ENCODE data around the gene C14orf119.

C14orf119 gene

DNA sequence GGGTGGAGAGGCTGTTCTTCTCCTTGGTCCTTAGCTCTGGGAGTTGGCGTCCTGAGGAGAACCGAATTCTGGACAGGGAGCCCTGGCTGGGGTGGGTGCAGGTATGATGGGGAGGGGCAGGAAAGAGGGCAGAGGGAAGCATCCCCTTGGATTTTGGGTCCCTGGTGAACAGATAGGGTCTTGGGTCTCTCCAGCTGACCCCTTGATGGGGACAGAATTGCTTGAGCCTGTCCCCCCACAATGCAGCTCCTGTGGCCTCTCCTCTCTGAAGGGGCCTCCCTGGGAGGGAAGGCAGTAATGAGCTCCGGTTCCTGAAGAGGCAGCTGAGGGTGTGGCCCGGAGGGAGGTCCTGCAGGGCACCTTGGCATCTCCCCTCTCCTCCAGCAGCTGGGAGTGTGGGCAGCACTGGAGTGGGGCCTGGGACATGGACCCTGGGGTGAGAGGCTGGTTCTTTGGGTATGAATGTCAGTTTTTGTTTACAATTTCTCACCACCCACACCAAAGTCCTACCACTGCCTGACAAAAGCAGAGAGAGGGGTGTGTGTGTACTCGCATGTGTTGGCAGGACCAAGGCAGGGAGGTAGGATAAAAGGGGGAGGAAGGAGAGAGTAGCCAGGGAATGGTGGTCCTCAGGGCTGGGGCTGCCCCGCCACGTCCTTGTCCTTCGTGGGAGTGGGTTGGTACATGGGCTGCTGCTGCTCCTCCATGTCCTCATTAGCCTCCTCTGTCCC lies 31.4 kb downstream of the C14orf119 start:
- no peak overlapping the region for H2AFZ ChIP-seq (ENCODE audit: low read length)
- H4K20me1 ChIP-seq (ENCODE audit: insufficient read depth, low read length) = no peaks in the 10 kb centered on the region
- no peaks in the 10 kb centered on the region for H3F3A ChIP-seq (ENCODE audit: insufficient read depth, low read length)
- TF ChIP-seq, protein P1, sequence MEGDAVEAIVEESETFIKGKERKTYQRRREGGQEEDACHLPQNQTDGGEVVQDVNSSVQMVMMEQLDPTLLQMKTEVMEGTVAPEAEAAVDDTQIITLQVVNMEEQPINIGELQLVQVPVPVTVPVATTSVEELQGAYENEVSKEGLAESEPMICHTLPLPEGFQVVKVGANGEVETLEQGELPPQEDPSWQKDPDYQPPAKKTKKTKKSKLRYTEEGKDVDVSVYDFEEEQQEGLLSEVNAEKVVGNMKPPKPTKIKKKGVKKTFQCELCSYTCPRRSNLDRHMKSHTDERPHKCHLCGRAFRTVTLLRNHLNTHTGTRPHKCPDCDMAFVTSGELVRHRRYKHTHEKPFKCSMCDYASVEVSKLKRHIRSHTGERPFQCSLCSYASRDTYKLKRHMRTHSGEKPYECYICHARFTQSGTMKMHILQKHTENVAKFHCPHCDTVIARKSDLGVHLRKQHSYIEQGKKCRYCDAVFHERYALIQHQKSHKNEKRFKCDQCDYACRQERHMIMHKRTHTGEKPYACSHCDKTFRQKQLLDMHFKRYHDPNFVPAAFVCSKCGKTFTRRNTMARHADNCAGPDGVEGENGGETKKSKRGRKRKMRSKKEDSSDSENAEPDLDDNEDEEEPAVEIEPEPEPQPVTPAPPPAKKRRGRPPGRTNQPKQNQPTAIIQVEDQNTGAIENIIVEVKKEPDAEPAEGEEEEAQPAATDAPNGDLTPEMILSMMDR (IDR thresholded peaks at IDR 0.05; ENCODE audit: low read length) = no peak
- TF ChIP-seq EZH2 (IDR thresholded peaks at IDR 0.05; ENCODE audit: borderline replicate concordance, low read length) = no peak
- no peaks in the 10 kb centered on the region for H3K79me2 ChIP-seq (ENCODE audit: insufficient read depth, low read length)
- no peaks in the 10 kb centered on the region for H3K4me1 ChIP-seq (ENCODE audit: insufficient read depth, low read length, severe bottlenecking)
- no peak overlapping the region for H3K4me2 ChIP-seq (ENCODE audit: low read length)
- H3K9me2 ChIP-seq (ENCODE audit: low read depth, low read length) = no peaks in the 10 kb centered on the region
- H3K27ac ChIP-seq (ENCODE audit: low read depth, low read length, poor library complexity, severe bottlenecking) = no peak overlapping the region
- H3K9ac ChIP-seq (ENCODE audit: low read length) = no peak overlapping the region
- H3K9me3 ChIP-seq (ENCODE audit: low read length) = no peaks in the 10 kb centered on the region
- no peaks in the 10 kb centered on the region for H3K36me3 ChIP-seq (ENCODE audit: insufficient read depth, low read length)
- no peak overlapping the region for H3K4me3 ChIP-seq (ENCODE audit: low read depth, low read length, poor library complexity, severe bottlenecking)
- H3K27me3 ChIP-seq (ENCODE audit: insufficient read depth, low read length) = no peaks in the 10 kb centered on the region; the same call in 1 of the 2 replicates

DNA sequence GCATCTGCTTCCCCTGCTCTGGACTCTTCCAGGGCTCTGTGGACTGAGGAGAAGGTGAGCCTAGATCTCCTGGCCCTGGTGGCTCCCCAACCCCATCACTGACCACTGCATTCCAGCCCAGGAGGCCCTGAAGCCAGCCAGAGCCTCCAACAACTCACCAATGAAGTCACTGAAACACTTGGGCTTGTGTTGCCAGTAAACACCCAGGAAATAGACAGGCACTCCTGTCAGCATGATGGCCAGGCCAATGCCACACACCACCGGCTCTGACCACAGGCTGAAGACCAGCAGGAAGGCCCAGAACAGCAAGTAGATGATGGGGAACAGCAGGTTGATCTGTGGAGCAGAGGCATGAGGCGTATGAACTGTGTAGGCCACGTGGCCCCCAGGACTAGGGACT lies 32.6 kb downstream of the C14orf119 start:
- Histone ChIP-seq H3K27me3 (ENCODE audit: insufficient read depth, low read length) (no peaks in the 10 kb centered on the region; the same call in 1 of the 2 replicates), H3K9me3 (ENCODE audit: low read length) (no peaks in the 10 kb centered on the region), H3K4me2 (ENCODE audit: low read length) (no peak overlapping the region), H4K20me1 (ENCODE audit: insufficient read depth, low read length) (no peaks in the 10 kb centered on the region), H2AFZ (ENCODE audit: low read length) (no peak overlapping the region), H3K79me2 (ENCODE audit: insufficient read depth, low read length) (no peaks in the 10 kb centered on the region), H3K9ac (ENCODE audit: low read length) (no peak overlapping the region), H3K36me3 (ENCODE audit: insufficient read depth, low read length) (no peaks in the 10 kb centered on the region), H3K4me3 (ENCODE audit: low read depth, low read length, poor library complexity, severe bottlenecking) (no peak overlapping the region), H3F3A (ENCODE audit: insufficient read depth, low read length) (no peaks in the 10 kb centered on the region), H3K9me2 (ENCODE audit: low read depth, low read length) (no peaks in the 10 kb centered on the region), H3K4me1 (ENCODE audit: insufficient read depth, low read length, severe bottlenecking) (no peaks in the 10 kb centered on the region), H3K27ac (ENCODE audit: low read depth, low read length, poor library complexity, severe bottlenecking) (no peak overlapping the region)
- TF ChIP-seq, protein P1 (IDR thresholded peaks at IDR 0.05; ENCODE audit: low read length) = no peak
- no peak for TF ChIP-seq EZH2 (IDR thresholded peaks at IDR 0.05; ENCODE audit: borderline replicate concordance, low read length)

DNA sequence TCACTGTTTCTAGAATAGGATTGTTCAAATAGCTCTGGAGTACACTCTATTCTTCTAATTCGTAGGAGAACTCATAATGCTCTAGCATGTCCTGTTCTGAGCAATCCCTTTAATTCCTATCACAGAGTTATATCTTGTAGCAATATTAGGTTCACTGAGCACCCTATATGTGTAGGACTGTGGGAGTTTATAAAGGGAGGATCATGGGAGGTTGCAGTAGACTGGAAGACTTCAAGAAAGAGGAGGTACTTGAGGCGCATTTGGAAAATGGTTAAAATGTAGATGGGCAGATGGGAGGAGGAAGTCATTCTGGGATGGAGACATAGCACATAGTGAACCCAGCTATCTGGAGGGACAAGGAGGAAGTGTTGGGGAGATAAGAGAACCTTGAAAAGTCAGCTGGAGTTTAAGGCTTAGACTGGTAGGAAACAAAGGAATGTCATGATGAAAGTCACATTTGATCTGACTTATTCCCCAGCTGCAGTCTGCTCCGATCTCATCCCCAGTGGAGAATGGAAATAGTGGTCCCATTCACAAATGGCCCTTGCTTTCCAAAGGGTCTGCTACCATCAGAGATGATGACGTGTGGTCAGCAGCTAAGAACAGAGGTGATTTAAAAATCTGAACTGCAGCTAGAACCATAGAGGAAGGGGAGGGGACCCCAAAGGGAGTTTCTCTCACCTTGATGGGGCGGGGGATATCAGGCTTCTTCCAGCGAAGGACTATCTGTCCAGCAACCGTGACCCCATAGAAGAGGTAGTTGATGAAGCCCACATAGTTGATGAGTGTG lies 33.9 kb downstream of the C14orf119 start:
- Histone ChIP-seq H3K4me1 (ENCODE audit: insufficient read depth, low read length, severe bottlenecking) (no peaks in the 10 kb centered on the region), H3K9me2 (ENCODE audit: low read depth, low read length) (no peaks in the 10 kb centered on the region), H3K79me2 (ENCODE audit: insufficient read depth, low read length) (no peaks in the 10 kb centered on the region), H3K27me3 (ENCODE audit: insufficient read depth, low read length) (no peaks in the 10 kb centered on the region; the same call in 1 of the 2 replicates), H2AFZ (ENCODE audit: low read length) (no peak overlapping the region), H3K27ac (ENCODE audit: low read depth, low read length, poor library complexity, severe bottlenecking) (no peak overlapping the region), H3F3A (ENCODE audit: insufficient read depth, low read length) (no peaks in the 10 kb centered on the region), H3K4me2 (ENCODE audit: low read length) (no peak overlapping the region), H3K9me3 (ENCODE audit: low read length) (no peaks in the 10 kb centered on the region), H3K4me3 (ENCODE audit: low read depth, low read length, poor library complexity, severe bottlenecking) (no peak overlapping the region), H3K9ac (ENCODE audit: low read length) (no peak overlapping the region), H4K20me1 (ENCODE audit: insufficient read depth, low read length) (no peaks in the 10 kb centered on the region), H3K36me3 (ENCODE audit: insufficient read depth, low read length) (no peaks in the 10 kb centered on the region)
- TF ChIP-seq EZH2 (IDR thresholded peaks at IDR 0.05; ENCODE audit: borderline replicate concordance, low read length) = no peak
- TF ChIP-seq, protein P1 (IDR thresholded peaks at IDR 0.05; ENCODE audit: low read length) = no peak
